ENCODE data around the gene SLC6A5. TPM values are rescaled to one million over a fixed set of nuclear protein-coding genes. Genes with fewer than 3 reads are reported as not detected.

Gene SLC6A5
- polyA plus RNA-seq, 6 donors from 2014 or later, result not detected

DNA sequence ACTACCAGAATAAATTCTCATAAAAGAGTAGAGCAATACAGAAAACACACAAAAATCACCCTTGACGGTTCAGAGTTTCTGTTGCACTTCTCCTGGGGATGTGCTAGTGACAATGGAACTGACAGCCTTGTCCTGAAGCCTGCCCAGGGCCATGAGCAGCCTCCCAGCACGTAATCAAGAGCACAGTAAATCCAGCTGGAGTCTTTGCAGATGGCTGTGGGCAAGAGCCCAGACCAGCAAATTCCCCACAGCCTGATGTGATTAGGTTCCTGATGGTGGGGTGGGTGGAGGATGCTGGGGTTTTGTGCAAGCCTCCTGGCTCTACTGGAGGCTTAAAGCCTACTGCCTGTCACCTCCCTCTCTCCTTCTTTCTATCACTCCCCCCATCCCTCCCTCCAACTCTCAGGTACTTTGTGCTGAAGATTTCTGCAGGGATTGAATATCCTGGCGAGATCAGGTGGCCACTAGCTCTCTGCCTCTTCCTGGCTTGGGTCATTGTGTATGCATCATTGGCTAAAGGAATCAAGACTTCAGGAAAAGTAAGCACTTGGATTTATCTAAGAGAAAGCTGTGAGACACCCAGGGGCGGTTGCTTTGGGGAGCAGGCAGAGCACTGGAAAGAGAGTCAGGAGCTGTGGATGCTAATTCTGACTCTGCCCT, 18.1 kb downstream of the SLC6A5 start:
- H3K27me3 Mint-ChIP-seq, result peaks cover 27 to 46% (median 29%) of the 10 kb centered on the region in 3 donors
- no peak overlapping the region for H3K27ac Mint-ChIP-seq
- no peak overlapping the region for H3K4me3 Mint-ChIP-seq
- no peaks in the 10 kb centered on the region for H3K36me3 Mint-ChIP-seq
- no peaks in the 10 kb centered on the region for H3K4me1 Mint-ChIP-seq
- H3K9me3 Mint-ChIP-seq, result peaks cover 0 to 2% (median 0%) of the 10 kb centered on the region in 7 donors
- ATAC-seq (ENCODE audit: low read depth in 2 of 2) (no peak), DNase-seq (no peak)

DNA sequence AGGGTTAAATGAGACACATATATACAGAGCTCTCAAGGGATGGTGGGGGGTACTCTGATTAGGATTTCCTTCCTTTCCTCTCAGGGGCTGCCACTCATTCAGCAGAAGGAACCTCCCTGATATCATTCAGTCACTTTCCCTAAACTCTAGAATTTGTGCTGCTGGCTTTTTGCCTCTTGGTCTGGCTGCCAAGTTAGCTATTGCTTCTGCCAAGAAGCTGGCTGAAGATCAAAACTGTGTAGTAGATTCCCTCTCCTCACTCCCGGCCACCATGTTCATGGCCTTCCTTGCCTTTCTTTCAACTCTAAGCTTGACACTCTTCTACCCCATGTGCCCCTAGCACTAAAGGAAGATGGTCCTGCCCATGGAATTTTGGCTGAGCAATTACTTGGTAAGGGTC, 18.7 kb downstream of the SLC6A5 start:
- no peak overlapping the region for H3K27ac Mint-ChIP-seq
- peaks cover 0 to 2% (median 0%) of the 10 kb centered on the region in 7 donors for H3K9me3 Mint-ChIP-seq
- no peak for ATAC-seq (ENCODE audit: low read depth in 2 of 2)
- H3K4me3 Mint-ChIP-seq, result no peak overlapping the region
- no peaks in the 10 kb centered on the region for H3K36me3 Mint-ChIP-seq
- no peak for DNase-seq
- no peaks in the 10 kb centered on the region for H3K4me1 Mint-ChIP-seq
- peaks cover 32 to 41% (median 36%) of the 10 kb centered on the region in 3 donors for H3K27me3 Mint-ChIP-seq

DNA sequence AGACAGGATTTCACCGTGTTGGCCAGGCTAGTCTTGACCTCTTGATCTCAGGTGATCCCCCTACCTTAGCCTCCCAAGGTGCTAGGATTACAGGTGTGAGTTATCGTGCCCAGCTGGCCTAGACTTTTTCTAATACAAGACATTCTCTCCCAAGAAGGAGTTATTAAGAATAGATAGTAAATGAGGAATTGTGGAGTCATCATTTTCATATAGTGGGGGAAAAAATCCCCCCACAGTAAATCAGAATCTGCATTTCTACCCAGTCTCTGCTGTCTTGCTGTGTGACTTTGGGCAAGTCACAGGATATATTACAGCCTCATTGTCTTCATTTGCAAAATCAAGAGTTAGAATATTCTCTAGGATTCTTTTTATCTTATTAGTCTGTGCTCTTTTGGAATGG, 21.6 kb downstream of the SLC6A5 start:
- no peak for ATAC-seq (ENCODE audit: low read depth in 2 of 2)
- DNase-seq, result no peak
- H3K27me3 Mint-ChIP-seq, result peaks cover 21 to 35% (median 28%) of the 10 kb centered on the region in 3 donors
- no peaks in the 10 kb centered on the region for H3K36me3 Mint-ChIP-seq
- H3K4me1 Mint-ChIP-seq, result no peaks in the 10 kb centered on the region
- no peak overlapping the region for H3K27ac Mint-ChIP-seq
- H3K9me3 Mint-ChIP-seq, result peaks cover 0 to 4% (median 0%) of the 10 kb centered on the region in 7 donors
- no peak overlapping the region for H3K4me3 Mint-ChIP-seq

DNA sequence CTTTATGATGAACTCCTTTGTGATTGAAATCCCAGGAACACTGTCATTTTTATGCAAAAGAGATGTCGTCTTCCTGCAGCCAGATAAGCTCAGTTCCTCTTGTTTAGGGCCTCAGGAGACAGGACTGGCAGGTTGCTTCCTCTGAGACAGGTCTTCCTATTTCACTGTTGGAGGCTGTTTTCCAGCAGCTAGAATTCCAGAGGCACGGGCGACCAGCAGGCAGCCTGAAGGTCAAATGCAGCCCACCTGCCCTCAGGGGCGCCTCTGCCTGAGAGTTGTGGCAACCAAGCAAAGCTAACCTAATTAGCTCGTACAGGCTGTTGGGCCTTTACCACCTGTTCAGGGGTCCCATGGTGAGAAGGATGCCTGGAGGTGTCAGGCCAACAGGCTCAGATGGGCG, 22.3 kb downstream of the SLC6A5 start:
- Mint-ChIP-seq H3K27ac (no peak overlapping the region), H3K9me3 (peaks cover 0 to 4% (median 0%) of the 10 kb centered on the region in 7 donors), H3K4me1 (no peaks in the 10 kb centered on the region), H3K36me3 (no peaks in the 10 kb centered on the region), H3K4me3 (no peak overlapping the region), H3K27me3 (peaks cover 22 to 37% (median 28%) of the 10 kb centered on the region in 3 donors)
- no peak for DNase-seq
- ATAC-seq (ENCODE audit: low read depth in 2 of 2), result no peak

DNA sequence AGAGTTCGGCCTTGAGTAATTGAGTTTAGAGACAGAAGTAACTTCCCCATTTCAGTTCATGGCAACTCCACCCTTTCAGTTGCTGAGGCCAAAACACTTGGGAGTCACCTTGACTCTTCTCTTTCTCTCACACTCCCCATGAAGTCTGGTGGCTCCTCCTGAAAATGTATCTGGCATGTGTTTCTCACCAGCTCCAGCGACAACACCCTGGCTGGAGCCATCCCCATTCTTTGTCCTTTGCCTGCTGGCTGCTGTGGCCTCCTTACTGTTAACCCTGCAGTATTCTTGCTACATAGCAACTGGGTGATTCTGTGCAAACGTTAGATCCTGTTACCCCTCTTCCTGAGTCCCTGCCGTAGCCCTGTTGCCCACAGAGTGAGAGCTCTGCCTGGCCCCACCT, 23.8 kb downstream of the SLC6A5 start:
- DNase-seq (no peak), ATAC-seq (ENCODE audit: low read depth in 2 of 2) (no peak)
- peaks cover 18 to 39% (median 19%) of the 10 kb centered on the region in 3 donors for H3K27me3 Mint-ChIP-seq
- peaks cover 0 to 4% (median 0%) of the 10 kb centered on the region in 7 donors for H3K9me3 Mint-ChIP-seq
- no peaks in the 10 kb centered on the region for H3K36me3 Mint-ChIP-seq
- H3K4me1 Mint-ChIP-seq, result no peaks in the 10 kb centered on the region
- peak overlapping the region in 1 of 6 donors; percentile 29 for H3K27ac Mint-ChIP-seq
- no peak overlapping the region for H3K4me3 Mint-ChIP-seq

DNA sequence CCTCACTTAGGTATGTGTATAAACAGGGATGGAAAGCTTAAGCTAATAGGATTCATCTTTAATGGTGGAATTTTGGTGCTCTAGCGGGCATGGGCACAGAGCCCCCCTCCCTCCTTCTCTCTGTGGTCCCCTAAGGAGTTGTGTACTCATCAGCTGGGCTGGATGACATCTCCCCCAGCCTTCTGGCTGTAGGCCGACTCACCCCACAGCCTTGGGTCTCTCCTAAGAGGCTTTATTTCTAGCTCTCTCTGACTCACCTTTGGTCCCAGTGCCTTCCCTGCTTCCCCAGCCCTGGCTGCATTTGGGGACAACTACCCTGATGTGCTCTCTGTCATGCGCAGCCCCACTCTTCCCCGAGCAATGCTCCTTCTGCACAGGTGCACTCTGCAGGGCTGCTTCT, 26.9 kb downstream of the SLC6A5 start:
- DNase-seq, result no peak
- Mint-ChIP-seq H3K9me3 (peaks cover 0 to 10% (median 4%) of the 10 kb centered on the region in 7 donors), H3K27me3 (peaks cover 12 to 41% (median 18%) of the 10 kb centered on the region in 3 donors), H3K4me1 (no peaks in the 10 kb centered on the region), H3K4me3 (no peak overlapping the region), H3K36me3 (no peaks in the 10 kb centered on the region), H3K27ac (no peak overlapping the region)
- no peak for ATAC-seq (ENCODE audit: low read depth in 2 of 2)

DNA sequence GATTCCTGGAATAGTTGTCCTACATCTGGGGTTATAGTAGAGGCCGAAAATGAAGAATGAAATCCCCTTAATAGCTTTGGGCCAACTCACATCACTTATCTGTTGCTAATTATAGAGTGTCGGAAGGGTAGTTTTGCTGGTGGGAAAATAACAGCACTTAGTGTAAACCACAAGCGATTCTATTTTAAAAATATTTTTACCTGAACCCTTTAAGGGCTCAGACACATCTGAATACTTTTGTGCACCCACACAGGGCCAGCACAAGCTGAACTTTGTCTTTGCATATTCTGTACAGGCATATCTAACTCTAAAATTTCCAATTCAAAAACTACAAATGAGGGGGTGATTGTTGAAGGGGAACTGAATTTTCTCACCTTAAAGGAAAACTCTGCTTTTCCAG, 27.6 kb downstream of the SLC6A5 start:
- ATAC-seq (ENCODE audit: low read depth in 2 of 2), result no peak
- H3K4me1 Mint-ChIP-seq, result no peaks in the 10 kb centered on the region
- no peaks in the 10 kb centered on the region for H3K36me3 Mint-ChIP-seq
- no peak for DNase-seq
- H3K27me3 Mint-ChIP-seq, result peaks cover 12 to 41% (median 18%) of the 10 kb centered on the region in 3 donors
- no peak overlapping the region for H3K4me3 Mint-ChIP-seq
- H3K9me3 Mint-ChIP-seq, result peaks cover 0 to 10% (median 3%) of the 10 kb centered on the region in 7 donors
- no peak overlapping the region for H3K27ac Mint-ChIP-seq

DNA sequence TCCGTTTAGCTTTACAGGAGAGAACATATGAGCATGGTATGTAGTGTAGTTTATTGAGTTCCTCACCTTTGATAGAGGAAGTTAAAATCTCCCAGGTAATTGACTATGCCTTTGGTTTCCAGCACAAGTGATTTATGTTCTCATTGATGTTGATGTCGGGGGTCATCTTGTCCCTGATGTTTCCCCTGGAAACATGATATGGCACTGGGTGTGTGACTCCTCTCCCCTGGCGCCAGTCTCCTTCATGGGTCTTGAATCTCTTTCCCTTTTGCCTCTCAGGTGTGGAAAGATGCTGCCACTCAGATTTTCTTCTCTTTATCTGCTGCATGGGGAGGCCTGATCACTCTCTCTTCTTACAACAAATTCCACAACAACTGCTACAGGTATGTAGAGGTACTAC, 28.3 kb downstream of the SLC6A5 start:
- peaks cover 0 to 10% (median 3%) of the 10 kb centered on the region in 7 donors for H3K9me3 Mint-ChIP-seq
- peaks cover 12 to 38% (median 16%) of the 10 kb centered on the region in 3 donors for H3K27me3 Mint-ChIP-seq
- H3K27ac Mint-ChIP-seq, result no peak overlapping the region
- no peaks in the 10 kb centered on the region for H3K4me1 Mint-ChIP-seq
- H3K4me3 Mint-ChIP-seq, result no peak overlapping the region
- DNase-seq, result no peak
- no peak for ATAC-seq (ENCODE audit: low read depth in 2 of 2)
- H3K36me3 Mint-ChIP-seq, result no peaks in the 10 kb centered on the region

DNA sequence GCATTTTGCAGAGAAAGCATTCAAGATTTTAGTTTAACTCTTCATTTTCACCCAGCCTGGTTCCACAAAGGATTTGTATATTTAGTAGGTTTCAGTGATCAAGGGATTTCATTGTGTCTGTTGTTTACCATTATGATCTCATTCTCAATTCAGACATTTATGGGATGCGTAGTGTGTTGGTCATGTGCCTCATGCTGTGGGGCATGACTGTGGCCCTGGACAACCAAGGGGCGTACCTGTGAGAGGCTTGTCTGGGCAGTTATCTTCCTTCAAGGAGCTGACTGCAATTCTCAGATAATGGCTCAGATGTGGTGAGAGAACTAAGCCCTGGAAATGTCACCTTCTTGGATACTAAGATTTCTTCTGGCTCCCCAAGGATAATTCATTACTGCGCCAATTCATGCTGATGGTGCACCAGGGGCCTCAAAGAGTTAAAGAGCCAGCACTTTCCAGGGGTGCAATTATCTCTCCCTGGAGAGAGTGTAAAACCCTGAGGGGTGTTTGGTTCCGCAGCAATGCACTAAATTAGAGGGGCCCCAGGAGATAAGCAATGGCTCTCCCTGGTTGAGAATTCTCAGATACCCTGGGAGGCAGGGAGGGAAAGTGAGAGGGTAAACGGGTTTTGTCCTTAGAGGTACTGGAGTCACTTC, 32.2 kb downstream of the SLC6A5 start:
- H3K27ac Mint-ChIP-seq, result no peak overlapping the region
- no peaks in the 10 kb centered on the region for H3K4me1 Mint-ChIP-seq
- peaks cover 0 to 10% (median 0%) of the 10 kb centered on the region in 7 donors for H3K9me3 Mint-ChIP-seq
- H3K4me3 Mint-ChIP-seq, result peak overlapping the region in 1 of 8 donors; percentile 11
- no peaks in the 10 kb centered on the region for H3K36me3 Mint-ChIP-seq
- H3K27me3 Mint-ChIP-seq, result peaks cover 5 to 19% (median 11%) of the 10 kb centered on the region in 3 donors
- no peak for DNase-seq
- ATAC-seq (ENCODE audit: low read depth in 2 of 2), result no peak

DNA sequence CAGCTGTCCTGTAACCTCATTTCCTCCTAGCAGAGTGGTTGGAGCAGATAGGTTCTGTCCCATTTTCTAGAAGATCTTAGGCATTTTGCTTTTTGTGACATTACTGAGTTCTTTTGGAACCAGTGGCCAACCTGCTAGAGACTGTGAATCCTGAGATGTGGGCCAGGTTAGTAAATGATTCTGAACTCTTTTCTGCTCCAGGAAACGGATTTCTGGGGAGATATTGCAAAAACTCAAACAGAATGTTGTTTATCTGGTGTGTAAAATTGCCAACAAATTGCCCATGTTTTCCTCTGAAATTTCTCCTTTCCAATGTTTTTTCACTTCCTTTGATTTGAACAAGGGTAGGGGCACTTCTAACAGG, 32.7 kb downstream of the SLC6A5 start:
- DNase-seq (no peak), ATAC-seq (ENCODE audit: low read depth in 2 of 2) (no peak)
- Mint-ChIP-seq H3K27ac (no peak overlapping the region), H3K9me3 (peaks cover 0 to 10% (median 0%) of the 10 kb centered on the region in 7 donors), H3K27me3 (peaks cover 6 to 19% (median 9%) of the 10 kb centered on the region in 3 donors), H3K36me3 (no peaks in the 10 kb centered on the region), H3K4me3 (peak overlapping the region in 1 of 8 donors; percentile 11), H3K4me1 (no peaks in the 10 kb centered on the region)

DNA sequence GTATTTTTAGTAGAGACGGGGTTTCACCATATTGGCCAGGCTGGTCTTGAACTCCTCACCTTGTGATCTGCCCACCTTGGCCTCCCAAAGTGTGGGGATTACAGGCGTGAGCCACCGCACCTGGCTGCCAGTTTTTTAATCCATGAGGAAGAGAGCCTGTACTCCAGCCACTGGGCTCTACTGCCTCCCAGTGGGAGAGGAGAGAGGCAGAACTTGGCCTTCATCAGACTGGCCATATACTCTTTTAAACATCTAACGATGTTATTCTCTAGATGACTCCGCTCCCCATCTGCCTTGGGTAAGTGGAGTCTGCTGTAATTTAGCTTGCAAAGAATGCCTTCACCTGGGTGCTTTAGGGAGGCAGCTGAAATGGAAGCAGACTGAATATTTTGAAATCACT, 34.6 kb downstream of the SLC6A5 start:
- Mint-ChIP-seq H3K4me3 (no peak overlapping the region), H3K36me3 (no peaks in the 10 kb centered on the region), H3K4me1 (no peaks in the 10 kb centered on the region), H3K27me3 (peaks cover 8 to 20% (median 16%) of the 10 kb centered on the region in 3 donors), H3K27ac (no peak overlapping the region), H3K9me3 (peaks cover 0 to 10% (median 0%) of the 10 kb centered on the region in 7 donors)
- ATAC-seq (ENCODE audit: low read depth in 2 of 2) (no peak), DNase-seq (no peak)

DNA sequence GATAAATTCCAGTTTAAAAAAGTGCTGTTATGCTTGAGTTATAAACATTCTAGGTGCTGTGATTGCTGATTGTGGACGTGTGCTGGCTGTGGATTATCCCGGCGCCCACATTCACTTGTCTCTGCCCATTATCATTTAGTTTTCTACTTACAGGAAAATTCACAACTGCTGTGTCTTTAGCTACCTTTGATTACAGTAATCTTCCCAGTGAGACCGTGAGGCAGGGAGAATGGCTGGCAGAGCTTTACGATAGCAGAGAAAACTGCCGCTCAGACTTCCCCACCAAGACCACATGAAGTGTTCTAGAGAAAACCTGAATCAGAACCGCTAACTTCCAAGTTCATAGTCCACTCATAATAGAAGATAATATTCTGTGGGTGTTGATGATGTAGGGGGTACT, 35.4 kb downstream of the SLC6A5 start:
- Mint-ChIP-seq H3K9me3 (peaks cover 0 to 10% (median 0%) of the 10 kb centered on the region in 7 donors), H3K4me1 (no peaks in the 10 kb centered on the region), H3K27me3 (peaks cover 8 to 18% (median 16%) of the 10 kb centered on the region in 3 donors)

DNA sequence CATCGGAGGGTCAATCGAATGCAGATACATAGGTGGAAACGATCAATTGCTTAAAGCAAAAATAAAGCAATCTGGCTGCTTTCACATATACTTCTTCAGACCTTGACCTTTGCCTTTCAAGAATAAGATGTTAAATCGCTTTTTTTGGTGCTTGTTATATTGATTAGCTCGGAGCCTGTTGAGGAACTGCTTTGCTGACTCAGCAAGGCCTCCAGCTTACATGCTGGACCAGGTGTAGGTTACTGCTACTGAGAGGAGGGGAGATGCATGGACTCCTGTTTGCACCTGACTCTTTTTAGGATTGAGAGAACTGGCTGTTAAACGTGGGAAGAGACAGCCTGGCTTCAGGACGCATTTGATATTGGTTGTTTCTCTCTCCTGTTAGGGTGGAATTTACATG, 38.7 kb downstream of the SLC6A5 start:
- DNase-seq, result no peak
- Mint-ChIP-seq H3K4me1 (no peaks in the 10 kb centered on the region), H3K4me3 (no peak overlapping the region), H3K27me3 (peaks cover 15 to 25% (median 25%) of the 10 kb centered on the region in 3 donors), H3K36me3 (no peaks in the 10 kb centered on the region), H3K27ac (no peak overlapping the region), H3K9me3 (peaks cover 0 to 2% (median 0%) of the 10 kb centered on the region in 7 donors)
- ATAC-seq (ENCODE audit: low read depth in 2 of 2), result no peak

More for the DNA sequence above, 35.4 kb downstream of the SLC6A5 start:
- no peak for ATAC-seq (ENCODE audit: low read depth in 2 of 2)
- Mint-ChIP-seq H3K4me3 (no peak overlapping the region), H3K27ac (no peak overlapping the region), H3K36me3 (no peaks in the 10 kb centered on the region)
- DNase-seq, result no peak

DNA sequence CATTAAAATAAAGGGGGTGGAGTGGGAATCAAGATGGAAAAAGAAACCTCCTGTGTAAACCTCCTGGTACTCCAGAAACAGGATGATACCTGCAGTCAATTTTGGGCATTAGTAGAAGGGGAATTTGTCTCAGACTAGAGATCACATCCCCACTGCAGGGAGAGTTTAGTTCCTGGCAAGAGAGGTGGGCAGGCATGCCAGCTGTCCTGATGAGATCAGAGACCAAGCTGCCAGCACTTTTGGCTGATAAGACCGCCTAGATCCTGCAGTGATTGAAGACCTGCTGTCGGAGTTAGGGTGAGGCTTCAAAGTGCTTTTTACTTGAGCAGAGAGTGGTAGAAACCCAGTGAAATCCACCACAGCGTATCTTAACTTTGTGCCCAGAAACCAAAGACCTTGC, 40.3 kb downstream of the SLC6A5 start:
- ATAC-seq (ENCODE audit: low read depth in 2 of 2), result no peak
- Mint-ChIP-seq H3K4me1 (no peaks in the 10 kb centered on the region), H3K27ac (no peak overlapping the region), H3K36me3 (no peaks in the 10 kb centered on the region), H3K27me3 (peaks cover 15 to 30% (median 25%) of the 10 kb centered on the region in 3 donors), H3K9me3 (peaks cover 0 to 2% (median 0%) of the 10 kb centered on the region in 7 donors), H3K4me3 (no peak overlapping the region)
- no peak for DNase-seq

Measured in naive B cell (primary cell).